Activated T-helper 17 cell treated with anti-CD3 and anti-CD28 coated beads, Interleukin-2, amount 50 U/mL, for 72 hours (primary cell): ENCODE measurements around the gene HSPB7. TPM values are rescaled to one million over a fixed set of nuclear protein-coding genes. Genes with fewer than 3 reads are reported as not detected.
"Not testable (repeated sequence)": the region's sequence is repeated elsewhere in the genome, so short reads cannot be mapped to it uniquely, and the experiment has no call there.

ENCODE experiments used
- ATAC-seq: fragments of 150-1000 bp; cut with Tn5 transposase; replicated peaks from 2 replicates; pipeline ENCODE4 v1.10.0; 2021; ENCODE audit warnings: mild to moderate bottlenecking, moderate library complexity
- H3K27ac Mint-ChIP-seq: one replicate; pipeline ENCODE4 v1.8.0; 2022; ENCODE audit warnings: mixed read lengths
- H3K27me3 Mint-ChIP-seq: one replicate; pipeline ENCODE4 v1.8.0; 2022; ENCODE audit warnings: mixed read lengths
- H3K36me3 Mint-ChIP-seq: one replicate; pipeline ENCODE4 v1.8.0; 2022; ENCODE audit warnings: low read depth, mild to moderate bottlenecking, mixed read lengths
- H3K4me1 Mint-ChIP-seq: one replicate; pipeline ENCODE4 v1.8.0; 2022; ENCODE audit warnings: mixed read lengths
- H3K4me3 Mint-ChIP-seq: one replicate; pipeline ENCODE4 v1.8.0; 2022; ENCODE audit warnings: mild to moderate bottlenecking, mixed read lengths
- H3K9me3 Mint-ChIP-seq: one replicate; pipeline ENCODE4 v1.8.0; 2022; ENCODE audit warnings: mixed read lengths
- total RNA-seq, 2 donors: library from RNA; stranded (reverse); gene quantifications; one replicate each; pipeline ENCODE4 v1.2.3, GENCODE V29; 2022

Gene HSPB7
- total RNA-seq, 2 donors from 2014 or later, result not detected

- ATAC-seq, result no peak
- H3K27me3 Mint-ChIP-seq, result peaks cover 18% of the 10 kb centered on the region
- no peaks in the 10 kb centered on the region for H3K9me3 Mint-ChIP-seq
- H3K36me3 Mint-ChIP-seq, result no peaks in the 10 kb centered on the region
- H3K4me3 Mint-ChIP-seq, result peak overlapping the region; percentile 26
- H3K27ac Mint-ChIP-seq, result no peak overlapping the region
- peaks cover under 1% of the 10 kb centered on the region for H3K4me1 Mint-ChIP-seq
Observed at GRCh38 chr1:16011936-16012589, 5.8 kb downstream of the HSPB7 start.

DNA sequence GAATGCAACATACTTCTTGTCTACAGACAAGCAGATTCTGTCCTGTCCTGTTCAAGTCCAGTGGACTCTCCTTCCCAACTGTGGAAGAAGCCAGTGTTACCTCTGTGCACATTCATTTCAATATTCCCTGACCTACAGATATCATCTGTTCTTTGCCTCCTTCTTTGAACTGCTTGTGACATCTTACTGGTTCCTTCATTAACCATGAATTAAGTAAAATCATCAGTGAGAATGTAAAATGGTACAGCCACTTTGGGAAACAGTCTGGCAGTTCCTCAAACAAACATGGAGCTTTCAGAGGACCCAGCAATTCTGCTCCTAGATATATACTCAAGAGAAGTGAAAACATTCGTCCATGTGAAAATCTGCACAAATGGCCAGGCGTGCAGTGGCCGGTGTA is 7.0 kb downstream of the HSPB7 start:
- H3K27ac Mint-ChIP-seq, result no peak overlapping the region
- H3K4me3 Mint-ChIP-seq, result no peak overlapping the region
- peaks cover 18% of the 10 kb centered on the region for H3K27me3 Mint-ChIP-seq
- no peaks in the 10 kb centered on the region for H3K36me3 Mint-ChIP-seq
- no peaks in the 10 kb centered on the region for H3K9me3 Mint-ChIP-seq
- H3K4me1 Mint-ChIP-seq, result peaks cover 7% of the 10 kb centered on the region
- ATAC-seq, result no peak

DNA sequence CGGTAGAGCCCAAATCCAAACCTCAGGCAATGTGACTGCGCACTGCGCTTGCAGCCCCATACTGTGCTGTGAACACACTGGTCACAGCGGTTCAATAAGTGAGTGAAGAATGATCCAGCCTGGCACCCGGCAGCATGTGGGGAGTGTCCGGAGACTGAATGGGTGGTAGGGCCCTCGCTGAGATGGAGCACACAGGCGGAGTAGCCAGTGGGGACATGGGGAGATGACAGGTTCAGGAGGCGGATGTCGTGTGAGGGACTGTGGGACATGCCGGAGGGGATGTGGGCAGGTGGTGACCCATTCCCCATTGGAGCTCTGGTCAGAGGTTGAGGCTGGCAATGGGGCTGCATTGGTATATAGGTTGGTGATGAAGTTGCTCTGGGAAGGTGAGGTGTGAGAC is 8.2 kb downstream of the HSPB7 start:
- H3K4me1 Mint-ChIP-seq, result peaks cover 7% of the 10 kb centered on the region
- H3K27me3 Mint-ChIP-seq, result peaks cover 12% of the 10 kb centered on the region
- no peaks in the 10 kb centered on the region for H3K9me3 Mint-ChIP-seq
- H3K4me3 Mint-ChIP-seq, result no peak overlapping the region
- ATAC-seq, result no peak
- no peak overlapping the region for H3K27ac Mint-ChIP-seq
- H3K36me3 Mint-ChIP-seq, result no peaks in the 10 kb centered on the region

- no peaks in the 10 kb centered on the region for H3K36me3 Mint-ChIP-seq
- H3K27ac Mint-ChIP-seq, result no peak overlapping the region
- peaks cover 7% of the 10 kb centered on the region for H3K4me1 Mint-ChIP-seq
- peak; percentile 54 for ATAC-seq
- no peak overlapping the region for H3K4me3 Mint-ChIP-seq
- peaks cover 6% of the 10 kb centered on the region for H3K27me3 Mint-ChIP-seq
- H3K9me3 Mint-ChIP-seq, result no peaks in the 10 kb centered on the region
Observed at GRCh38 chr1:16009030-16009460, 8.8 kb downstream of the HSPB7 start.

DNA sequence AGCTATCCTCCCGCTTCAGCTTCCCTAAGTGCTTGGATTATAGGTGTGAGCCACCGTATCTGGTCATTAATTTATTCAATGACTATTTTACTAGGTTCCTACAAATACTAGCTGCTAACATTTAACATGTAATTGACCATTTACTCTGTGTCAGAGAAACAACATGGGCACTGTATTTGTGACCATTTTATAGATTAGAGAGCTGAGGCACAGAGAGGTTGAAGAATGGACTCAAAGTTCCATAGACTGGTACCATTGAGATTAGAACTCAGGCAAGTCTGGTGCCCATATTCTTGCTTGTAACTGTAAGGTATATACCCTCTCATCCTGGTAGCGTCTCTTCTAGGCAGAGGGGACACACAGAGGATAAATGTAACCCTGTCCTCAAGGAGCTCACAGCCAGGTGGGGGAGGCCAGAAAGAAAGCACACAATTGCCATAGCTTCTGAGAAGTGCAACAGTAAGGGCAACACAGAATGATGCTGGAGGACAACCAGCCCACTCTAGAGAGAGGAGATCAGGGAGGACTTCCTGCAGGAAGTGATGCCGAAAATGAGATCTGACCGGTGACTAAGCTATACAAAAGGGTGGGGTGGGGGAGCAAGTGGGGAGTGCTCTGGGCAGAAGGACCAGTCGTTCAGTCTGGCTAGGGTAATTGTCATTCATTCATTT is 10.0 kb downstream of the HSPB7 start:
- no peak overlapping the region for H3K27ac Mint-ChIP-seq
- ATAC-seq, result no peak
- H3K4me3 Mint-ChIP-seq, result no peak overlapping the region
- H3K9me3 Mint-ChIP-seq, result no peaks in the 10 kb centered on the region
- H3K4me1 Mint-ChIP-seq, result peaks cover 7% of the 10 kb centered on the region
- H3K27me3 Mint-ChIP-seq, result peaks cover 3% of the 10 kb centered on the region
- no peaks in the 10 kb centered on the region for H3K36me3 Mint-ChIP-seq

GRCh38 chr1:16006552-16007485 is 11.0 kb downstream of the HSPB7 start:
- Mint-ChIP-seq H3K27ac (peak overlapping the region; percentile 60), H3K4me1 (peaks cover 7% of the 10 kb centered on the region), H3K27me3 (no peaks in the 10 kb centered on the region)

GRCh38 chr1:16006010-16006409 is 11.8 kb downstream of the HSPB7 start:
- H3K4me3 Mint-ChIP-seq, result no peak overlapping the region
- no peaks in the 10 kb centered on the region for H3K9me3 Mint-ChIP-seq
- H3K27me3 Mint-ChIP-seq, result no peaks in the 10 kb centered on the region
- no peak for ATAC-seq
- peaks cover 7% of the 10 kb centered on the region for H3K4me1 Mint-ChIP-seq
- no peaks in the 10 kb centered on the region for H3K36me3 Mint-ChIP-seq
- peak overlapping the region; percentile 60 for H3K27ac Mint-ChIP-seq

More at GRCh38 chr1:16006552-16007485, 11.0 kb downstream of the HSPB7 start:
- H3K9me3 Mint-ChIP-seq, result no peaks in the 10 kb centered on the region
- peak; percentile 88 for ATAC-seq
- H3K4me3 Mint-ChIP-seq, result no peak overlapping the region
- H3K36me3 Mint-ChIP-seq, result no peaks in the 10 kb centered on the region

- Mint-ChIP-seq H3K9me3 (no peaks in the 10 kb centered on the region), H3K27ac (no peak overlapping the region), H3K4me1 (peaks cover 7% of the 10 kb centered on the region), H3K4me3 (no peak overlapping the region), H3K36me3 (no peaks in the 10 kb centered on the region), H3K27me3 (no peaks in the 10 kb centered on the region)
- ATAC-seq, result no peak
Observed at GRCh38 chr1:16005597-16005996, 12.2 kb downstream of the HSPB7 start.

- H3K36me3 Mint-ChIP-seq, H3K9me3 Mint-ChIP-seq, H3K27ac Mint-ChIP-seq, H3K4me1 Mint-ChIP-seq, H3K4me3 Mint-ChIP-seq, H3K27me3 Mint-ChIP-seq, ATAC-seq: not testable (repeated sequence)
Observed at GRCh38 chr1:16001274-16001673, 16.6 kb downstream of the HSPB7 start.

DNA sequence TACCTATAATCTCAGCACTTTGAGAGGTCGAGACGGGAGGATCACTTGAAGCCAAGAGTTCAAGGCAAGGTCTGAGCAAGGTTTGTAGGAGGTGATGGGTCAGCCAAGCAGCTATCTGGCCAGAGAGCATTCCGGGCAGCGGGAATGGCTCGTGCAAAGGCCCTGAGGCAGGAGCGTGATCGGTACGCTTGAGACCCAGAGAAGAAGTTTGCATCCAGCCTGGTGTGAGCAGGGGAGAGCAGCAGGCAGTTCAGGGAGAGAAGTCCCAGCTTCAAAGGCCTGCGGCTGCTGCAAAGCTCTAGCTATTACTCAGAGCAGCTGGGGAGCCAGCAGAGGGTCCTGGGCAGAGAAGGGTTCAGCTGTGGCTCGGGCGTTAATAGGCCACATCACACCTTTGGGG is 18.9 kb downstream of the HSPB7 start:
- ATAC-seq, result no peak
- no peaks in the 10 kb centered on the region for H3K4me1 Mint-ChIP-seq
- H3K27me3 Mint-ChIP-seq, result peaks cover 3% of the 10 kb centered on the region
- no peaks in the 10 kb centered on the region for H3K9me3 Mint-ChIP-seq
- H3K27ac Mint-ChIP-seq, result peak overlapping the region; percentile 63
- H3K4me3 Mint-ChIP-seq, result no peak overlapping the region
- no peaks in the 10 kb centered on the region for H3K36me3 Mint-ChIP-seq

GRCh38 chr1:15997637-15998280 is 20.1 kb downstream of the HSPB7 start:
- H3K4me1 Mint-ChIP-seq, result no peaks in the 10 kb centered on the region
- no peak for ATAC-seq
- H3K27me3 Mint-ChIP-seq, result peaks cover 3% of the 10 kb centered on the region
- no peak overlapping the region for H3K4me3 Mint-ChIP-seq
- H3K36me3 Mint-ChIP-seq, result no peaks in the 10 kb centered on the region
- no peak overlapping the region for H3K27ac Mint-ChIP-seq
- no peaks in the 10 kb centered on the region for H3K9me3 Mint-ChIP-seq

GRCh38 chr1:15997076-15997585 is 20.7 kb downstream of the HSPB7 start:
- no peak overlapping the region for H3K4me3 Mint-ChIP-seq
- H3K4me1 Mint-ChIP-seq, result no peaks in the 10 kb centered on the region
- ATAC-seq, result no peak
- H3K9me3 Mint-ChIP-seq, result no peaks in the 10 kb centered on the region
- H3K27me3 Mint-ChIP-seq, result peaks cover 3% of the 10 kb centered on the region
- H3K27ac Mint-ChIP-seq, result no peak overlapping the region
- H3K36me3 Mint-ChIP-seq, result no peaks in the 10 kb centered on the region

- Mint-ChIP-seq H3K27me3 (peaks cover 3% of the 10 kb centered on the region), H3K4me1 (no peaks in the 10 kb centered on the region), H3K9me3 (no peaks in the 10 kb centered on the region)
Observed at GRCh38 chr1:15994590-15995351, 23.1 kb downstream of the HSPB7 start.

More at GRCh38 chr1:15994590-15995351, 23.1 kb downstream of the HSPB7 start:
- peak; percentile 91 for ATAC-seq
- Mint-ChIP-seq H3K36me3 (no peaks in the 10 kb centered on the region), H3K4me3 (no peak overlapping the region), H3K27ac (no peak overlapping the region)
